Gastroesophageal sphincter (tissue), 4 donors: Measurements from ENCODE around the gene REEP1. TPM values are rescaled to one million over a fixed set of nuclear protein-coding genes. Genes with fewer than 3 reads are reported as not detected.
"Not testable (repeated sequence)": the region's sequence is repeated elsewhere in the genome, so short reads cannot be mapped to it uniquely, and the experiment has no call there.

Source experiments
- ATAC-seq: fragments of 150-250 bp; one replicate; pipeline ENCODE4 v1.9.1; 2016; ENCODE audit warnings: mild to moderate bottlenecking, moderate library complexity
- H3K27ac ChIP-seq, 4 donors: fragments of 200-600 bp; sonication (generic) in 3 of 4; 1 replicate in 3 of 4; 2 replicates in 1 of 4; pipeline ENCODE4 v1.5.1; 2016 to 2019
- H3K27me3 ChIP-seq: fragments of 200-600 bp; sonication (generic); one replicate; pipeline ENCODE4 v1.5.1; 2019
- H3K36me3 ChIP-seq, 2 donors: fragments of 200-600 bp; sonication (generic); one replicate each; pipeline ENCODE4 v1.5.1; 2019; ENCODE audit warnings: control low read depth in 1 of 2
- H3K4me1 ChIP-seq, 3 donors: fragments of 200-600 bp; sonication (generic); 1 replicate in 2 of 3; 2 replicates in 1 of 3; pipeline ENCODE4 v1.5.1; 2016 to 2019; ENCODE audit warnings: control low read depth in 2 of 3
- H3K4me3 ChIP-seq, 2 donors: fragments of 200-600 bp; sonication (generic); one replicate each; pipeline ENCODE4 v1.5.1; 2019; ENCODE audit warnings: mild to moderate bottlenecking in 1 of 2, moderate library complexity in 1 of 2
- H3K9me3 ChIP-seq, 3 donors: fragments of 200-600 bp; sonication (generic); one replicate each; pipeline ENCODE4 v1.5.1; 2017 to 2019; ENCODE audit warnings: control low read depth in 2 of 3
- CTCF ChIP-seq, 4 experiments: fragments of 200-600 bp in 2 of 4; fragments of 450-650 bp in 2 of 4; sonication (generic) in 1 of 4; IDR thresholded peaks; one replicate each; pipeline ENCODE4 v1.5.1; 2017 to 2019; ENCODE audit warnings: antibody characterized with exemption in 4 of 4, mild to moderate bottlenecking in 2 of 4, moderate library complexity in 2 of 4
- EP300 ChIP-seq: sonication (generic); formaldehyde crosslinking; IDR thresholded peaks from one replicate; pipeline ENCODE4 v1.6.1; 2017; ENCODE audit warnings: antibody characterized with exemption, mild to moderate bottlenecking
- POLR2A ChIP-seq, 2 donors: fragments of 450-650 bp; IDR thresholded peaks; one replicate each; pipeline ENCODE4 v1.6.1; 2017; ENCODE audit warnings: antibody characterized with exemption in 2 of 2, mild to moderate bottlenecking in 2 of 2, moderate library complexity in 1 of 2
- POLR2AphosphoS5 ChIP-seq: sonication (generic); formaldehyde crosslinking; IDR thresholded peaks from one replicate; pipeline ENCODE4 v1.6.1; 2017; ENCODE audit warnings: antibody characterized with exemption
- WGBS, 2 donors: methylation state at CpG; one replicate each; pipeline ENCODE4 v1.1.5; 2018; ENCODE audit warnings: low coverage in 1 of 2; 5-methylcytosine and 5-hydroxymethylcytosine counted together
- total RNA-seq, 4 donors: library from RNA; depleted of rRNA; stranded (reverse); fragments of >200 nt; gene quantifications; one replicate each; pipeline ENCODE4 v1.1.0, GENCODE V29; 2016

Gene REEP1
- total RNA-seq, 4 donors from 2014 or later = 22.9 to 107 (median 70.7) TPM

- H3K4me1 ChIP-seq = peaks cover 0 to 26% (median 7%) of the 10 kb centered on the region in 3 donors
- no peaks in the 10 kb centered on the region for H3K9me3 ChIP-seq
- TF ChIP-seq POLR2AphosphoS5 (no peak), EP300 (no peak), CTCF (IDR thresholded peaks at IDR 0.05) (no peak), POLR2A (IDR thresholded peaks at IDR 0.05) (no peak)
- WGBS, 2 donors = 77 to 81% methylated on average over 3 to 4 of the region's 13 CpGs
- peaks cover 0 to 8% of the 10 kb centered on the region in 2 donors for H3K36me3 ChIP-seq
- H3K27me3 ChIP-seq = no peaks in the 10 kb centered on the region
- ATAC-seq = no peak
- no peak overlapping the region for H3K4me3 ChIP-seq
- peak overlapping the region in 3 of 4 donors; percentile 38 to 98 (median 42) for H3K27ac ChIP-seq
These were observed 105.6 kb downstream of the REEP1 start for GRCh38 chr2:86231680-86232372.

- no peak for ATAC-seq
- H3K4me3 ChIP-seq = no peak overlapping the region
- TF ChIP-seq CTCF (IDR thresholded peaks at IDR 0.05) (no peak), POLR2A (IDR thresholded peaks at IDR 0.05) (no peak), EP300 (no peak), POLR2AphosphoS5 (no peak)
- H3K9me3 ChIP-seq = no peaks in the 10 kb centered on the region
- no peaks in the 10 kb centered on the region for H3K27me3 ChIP-seq
- H3K4me1 ChIP-seq = peaks cover 0 to 34% (median 7%) of the 10 kb centered on the region in 3 donors
- WGBS, 2 donors = 80% methylated on average over 1 of the region's 5 CpGs; no CpG with 5 or more reads in 1 of the 2 donors
- peaks cover 0 to 8% of the 10 kb centered on the region in 2 donors for H3K36me3 ChIP-seq
- H3K27ac ChIP-seq = peak overlapping the region in 3 of 4 donors; percentile 17 to 98 (median 18)
These were observed 106.5 kb downstream of the REEP1 start for GRCh38 chr2:86230961-86231360.

- peaks cover 0 to 8% of the 10 kb centered on the region in 2 donors for H3K36me3 ChIP-seq
- no peaks in the 10 kb centered on the region for H3K27me3 ChIP-seq
- H3K4me3 ChIP-seq = no peak overlapping the region
- H3K4me1 ChIP-seq = peaks cover 9 to 37% (median 15%) of the 10 kb centered on the region in 3 donors
- WGBS, 2 donors = 79 to 80% methylated on average over 1 to 2 of the region's 4 CpGs
- TF ChIP-seq CTCF (IDR thresholded peaks at IDR 0.05) = no peak
- TF ChIP-seq POLR2AphosphoS5 = no peak
- TF ChIP-seq POLR2A (IDR thresholded peaks at IDR 0.05) = no peak
- no peak for TF ChIP-seq EP300
- H3K27ac ChIP-seq = peak overlapping the region in 2 of 4 donors; percentile 50 to 98
- no peaks in the 10 kb centered on the region for H3K9me3 ChIP-seq
- no peak for ATAC-seq
These were observed 108.2 kb downstream of the REEP1 start for GRCh38 chr2:86229221-86229620.

- H3K36me3 ChIP-seq, H3K27me3 ChIP-seq, H3K4me3 ChIP-seq, ATAC-seq, H3K9me3 ChIP-seq: not testable (repeated sequence)
- H3K27ac ChIP-seq = peak overlapping the region in 1 of 4 donors; percentile 98
- 94 to 100% methylated on average over 1 to 5 of the region's 8 CpGs for WGBS, 2 donors
- H3K4me1 ChIP-seq = peaks cover 11 to 37% (median 16%) of the 10 kb centered on the region in 3 donors
These were observed 108.9 kb downstream of the REEP1 start for GRCh38 chr2:86228574-86228973.

GRCh38 chr2:86227685-86228084, 109.7 kb downstream of the REEP1 start:
- peaks cover 14 to 41% (median 25%) of the 10 kb centered on the region in 3 donors for H3K4me1 ChIP-seq

More at GRCh38 chr2:86227685-86228084, 109.7 kb downstream of the REEP1 start:
- no peak for TF ChIP-seq POLR2A (IDR thresholded peaks at IDR 0.05)
- TF ChIP-seq EP300 = no peak
- no peak for TF ChIP-seq CTCF (IDR thresholded peaks at IDR 0.05)
- TF ChIP-seq POLR2AphosphoS5 = no peak
- H3K9me3 ChIP-seq = no peaks in the 10 kb centered on the region
- H3K27ac ChIP-seq = peak overlapping the region in 3 of 4 donors; percentile 61 to 98 (median 88)
- H3K27me3 ChIP-seq = no peaks in the 10 kb centered on the region
- no peak overlapping the region for H3K4me3 ChIP-seq
- H3K36me3 ChIP-seq = peaks cover 0 to 8% of the 10 kb centered on the region in 2 donors
- 86 to 93% methylated on average over 2 of the region's 2 CpGs for WGBS, 2 donors
- ATAC-seq = no peak
